NCI-H1092 (cell line): ENCODE data around the gene SYVN1.
"Not testable (repeated sequence)": the region's sequence is repeated elsewhere in the genome, so short reads cannot be mapped to it uniquely, and the experiment has no call there.

ENCODE experiments used
- DNase-seq: peaks from one replicate; lab custom pipeline; 2025; lab: John Stamatoyannopoulos, UW

The SYVN1 gene

DNA sequence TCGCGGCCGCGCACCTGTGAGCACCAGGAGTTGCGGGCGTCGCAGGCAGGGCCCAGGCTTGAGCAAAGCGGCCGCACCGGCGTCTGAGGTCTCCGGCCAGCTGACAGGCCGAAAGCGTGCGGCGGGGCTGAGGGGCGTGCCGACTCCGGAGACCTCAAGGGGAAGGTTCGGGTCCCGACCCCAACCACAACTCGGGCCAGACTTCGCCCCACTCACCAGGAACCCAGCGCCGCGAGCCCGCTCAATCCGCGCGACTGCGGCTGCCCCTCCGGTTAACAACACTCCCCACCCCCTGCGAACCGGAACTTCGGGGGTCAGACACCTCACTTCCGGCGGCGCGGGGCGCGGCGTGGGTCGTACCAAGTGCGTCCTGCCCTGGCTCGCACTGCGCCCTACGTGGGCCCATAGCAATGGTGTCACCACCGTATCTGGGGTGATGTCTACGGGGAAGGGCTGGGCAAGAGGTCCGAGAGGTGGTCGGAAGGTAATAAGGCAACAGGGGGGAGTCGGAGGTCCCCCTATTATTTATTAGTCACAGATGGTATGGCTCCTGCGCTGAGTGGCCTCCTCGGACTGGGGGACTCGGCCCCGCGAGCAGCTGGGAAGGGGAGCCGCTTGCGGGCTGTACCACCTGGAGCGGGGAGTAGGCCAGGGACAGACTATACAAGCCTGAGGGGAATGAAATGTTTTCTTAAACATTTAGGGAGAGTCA lies at the start of gene SYVN1:
Gene SYVN1, minus strand, starts transcription at position 280 of the 712 bp plus-strand sequence. CDS start 918 bp downstream, outside the sequence.
- peak; percentile 93 for DNase-seq

GRCh38 chr11:65183201-65183891 lies 49.0 kb upstream of the SYVN1 start:
- DNase-seq = no peak

DNA sequence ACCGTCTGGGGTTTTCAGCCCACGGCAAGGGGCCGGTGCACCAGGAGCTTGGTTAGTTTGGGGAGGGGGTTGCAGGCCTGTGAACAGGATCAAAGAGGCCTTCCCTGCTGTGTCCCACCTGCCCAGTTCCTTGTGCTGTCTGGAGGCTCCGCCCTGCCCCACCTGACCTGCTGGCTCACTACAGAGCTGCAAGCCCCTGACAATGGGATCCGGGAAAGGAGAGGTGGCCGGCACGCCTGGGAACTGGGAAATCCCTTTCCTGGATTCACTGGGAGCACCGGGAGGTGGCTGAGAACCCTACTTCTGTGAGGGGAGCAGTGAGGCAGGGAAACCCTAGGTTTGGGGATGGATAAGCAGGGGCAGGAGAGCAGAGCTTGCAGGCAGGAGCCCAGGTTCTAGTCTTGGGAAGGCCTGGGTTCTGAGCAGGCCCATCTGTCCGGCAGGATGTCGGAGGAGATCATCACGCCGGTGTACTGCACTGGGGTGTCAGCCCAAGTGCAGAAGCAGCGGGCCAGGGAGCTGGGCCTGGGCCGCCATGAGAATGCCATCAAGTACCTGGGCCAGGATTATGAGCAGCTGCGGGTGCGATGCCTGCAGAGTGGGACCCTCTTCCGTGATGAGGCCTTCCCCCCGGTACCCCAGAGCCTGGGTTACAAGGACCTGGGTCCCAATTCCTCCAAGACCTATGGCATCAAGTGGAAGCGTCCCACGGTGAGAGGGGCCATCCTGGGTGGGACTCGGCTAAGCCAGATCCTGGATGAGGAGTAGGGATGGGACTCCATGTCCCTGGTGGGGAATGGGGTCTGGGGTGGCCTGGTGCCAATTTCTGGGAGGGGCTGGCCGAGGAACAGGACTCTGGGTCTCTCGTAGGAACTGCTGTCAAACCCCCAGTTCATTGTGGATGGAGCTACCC lies 48.2 kb upstream of the SYVN1 start:
- no peak for DNase-seq

GRCh38 chr11:65181569-65182257 lies 47.4 kb upstream of the SYVN1 start, which contains the start of gene CAPN1:
Gene CAPN1, plus strand, starts transcription at chr11:65181928. Its CDS starts 774 bp downstream, at chr11:65182702.
- peak; percentile 23 for DNase-seq

GRCh38 chr11:65180877-65181568 lies 46.7 kb upstream of the SYVN1 start:
- peak; percentile 36 for DNase-seq

DNA sequence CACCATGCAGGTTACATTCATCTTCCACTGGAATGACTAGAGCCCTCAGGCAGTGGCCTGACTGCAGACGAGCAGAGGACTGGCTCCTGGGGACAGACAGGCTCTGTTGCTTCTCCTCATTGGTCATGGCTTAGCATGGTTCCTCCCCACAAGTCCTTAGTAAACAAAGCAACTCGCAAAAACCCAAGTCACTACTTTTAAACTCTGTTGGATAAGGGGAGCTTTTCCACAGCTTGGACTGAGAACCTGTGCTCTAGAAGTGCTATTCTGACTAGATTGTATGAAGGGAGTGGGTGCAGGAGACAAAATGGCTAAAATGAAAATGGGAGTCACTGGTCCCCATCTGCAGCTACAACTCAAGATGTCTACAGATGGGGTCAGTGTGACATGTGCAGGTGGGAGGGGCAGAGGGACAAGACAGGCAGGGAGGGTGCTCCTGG lies 40.3 kb upstream of the SYVN1 start:
- DNase-seq = not testable (repeated sequence)

DNA sequence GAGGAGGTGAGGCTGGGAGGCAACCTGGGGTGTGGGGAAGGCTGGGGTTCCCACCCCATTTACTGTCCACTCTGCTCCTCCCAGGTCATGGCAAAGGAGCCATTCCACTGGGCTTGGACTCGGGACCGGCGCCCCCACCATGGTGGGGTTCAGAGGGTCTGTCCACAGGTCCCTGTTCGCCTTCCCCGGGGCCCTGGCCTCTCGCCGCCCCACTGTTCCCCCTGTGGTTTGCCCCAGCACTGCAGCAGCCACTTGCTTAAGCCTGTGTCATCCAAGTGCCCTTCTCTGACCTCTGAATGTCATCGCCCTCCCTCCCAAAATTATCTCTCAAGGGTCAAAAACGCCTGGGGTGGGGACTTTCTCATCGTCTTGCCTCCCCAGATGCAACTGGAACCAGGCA lies 38.3 kb upstream of the SYVN1 start:
- no peak for DNase-seq

- DNase-seq = no peak
Observed at GRCh38 chr11:65170058-65170534, 35.8 kb upstream of the SYVN1 start, which contains the start of gene SPDYC. Gene SPDYC, plus strand, starts transcription at chr11:65170233. Its CDS starts 1,125 bp downstream, at chr11:65171358.

DNA sequence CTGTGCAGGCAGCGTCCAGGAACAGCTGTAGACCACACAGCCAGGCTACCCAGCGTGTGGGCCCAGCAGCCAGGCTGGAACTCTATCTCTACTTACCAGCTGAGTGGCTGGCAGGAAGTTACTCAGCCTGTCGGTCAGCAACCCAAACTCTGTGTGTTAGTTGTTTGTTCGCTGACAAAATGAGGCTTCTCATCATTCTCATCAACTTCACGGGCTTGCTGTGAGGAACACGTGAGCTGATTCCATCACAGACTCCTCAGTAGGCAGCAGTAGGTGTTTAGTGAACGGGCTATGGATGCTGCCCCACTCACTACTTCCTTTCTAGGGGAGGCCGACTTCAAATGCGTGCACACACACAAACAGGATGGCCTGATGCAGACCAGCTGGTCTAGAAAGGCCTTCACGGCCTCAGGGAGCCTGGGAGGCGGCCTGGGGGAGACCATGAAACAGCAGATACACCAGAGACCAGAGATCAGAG lies 34.9 kb upstream of the SYVN1 start:
- no peak for DNase-seq

DNA sequence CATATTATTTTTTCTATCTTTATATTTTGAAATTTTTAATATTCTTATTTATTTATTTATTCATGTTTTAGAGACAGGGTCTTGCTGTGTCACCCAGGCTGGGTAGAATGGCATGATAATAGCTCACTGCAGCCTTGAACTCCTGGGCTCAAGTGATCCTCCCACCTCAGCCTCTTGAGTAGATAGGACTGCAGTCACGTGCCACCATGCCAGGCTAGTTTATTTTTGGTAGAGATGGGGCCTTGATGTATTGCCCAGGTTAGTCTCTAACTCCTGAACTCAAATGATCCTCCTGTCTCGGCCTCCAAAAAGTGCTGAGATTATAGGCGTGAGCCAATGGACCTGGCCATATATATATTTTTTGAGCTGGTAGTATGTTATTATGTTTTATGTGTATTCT lies 33.3 kb upstream of the SYVN1 start:
- no peak for DNase-seq

GRCh38 chr11:65166893-65167292 lies 32.6 kb upstream of the SYVN1 start:
- no peak for DNase-seq

- no peak for DNase-seq
Observed at GRCh38 chr11:65165410-65166317, 31.3 kb upstream of the SYVN1 start.

DNA sequence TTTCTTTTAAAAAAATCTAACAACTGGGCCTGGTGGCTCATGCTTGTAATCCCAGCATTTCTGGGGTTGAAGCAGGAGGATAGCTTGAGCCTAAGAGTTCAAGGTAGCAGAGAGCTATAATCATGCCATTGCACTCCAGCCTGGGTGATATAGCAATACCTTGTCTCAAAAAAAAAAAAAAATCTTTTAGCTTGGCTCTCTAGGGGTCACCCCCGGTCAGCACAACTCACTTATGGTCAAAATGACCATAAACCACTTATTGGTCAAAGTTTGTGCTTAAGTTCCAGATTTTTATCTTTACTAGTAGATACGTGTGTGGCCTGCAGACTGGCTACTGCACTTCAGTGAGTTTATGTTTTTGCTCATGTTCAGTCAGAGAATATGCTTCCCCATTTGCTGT lies 29.4 kb upstream of the SYVN1 start:
- DNase-seq = no peak

GRCh38 chr11:65160643-65161042 lies 26.3 kb upstream of the SYVN1 start:
- DNase-seq = no peak

DNA sequence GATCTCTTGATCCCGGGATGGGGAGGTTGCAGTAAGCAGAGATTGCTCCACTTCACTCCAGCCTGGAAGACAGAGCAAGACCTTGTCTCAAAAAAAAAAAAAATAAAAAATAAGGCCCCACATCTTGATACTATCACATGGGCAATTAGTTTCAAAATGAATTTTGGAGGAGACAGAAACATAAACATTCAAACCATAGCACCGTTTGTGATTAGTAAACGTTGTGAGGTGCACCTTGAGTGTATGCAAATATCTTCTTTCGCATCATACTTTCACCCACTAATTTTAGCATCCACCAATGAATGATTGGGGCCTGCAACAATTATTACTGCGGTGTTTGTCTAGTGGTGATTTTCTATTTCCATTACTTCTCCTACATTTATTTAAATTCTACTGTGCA lies 24.7 kb upstream of the SYVN1 start:
- no peak for DNase-seq

- no peak for DNase-seq
Observed at GRCh38 chr11:65157336-65157735, 23.0 kb upstream of the SYVN1 start.

DNA sequence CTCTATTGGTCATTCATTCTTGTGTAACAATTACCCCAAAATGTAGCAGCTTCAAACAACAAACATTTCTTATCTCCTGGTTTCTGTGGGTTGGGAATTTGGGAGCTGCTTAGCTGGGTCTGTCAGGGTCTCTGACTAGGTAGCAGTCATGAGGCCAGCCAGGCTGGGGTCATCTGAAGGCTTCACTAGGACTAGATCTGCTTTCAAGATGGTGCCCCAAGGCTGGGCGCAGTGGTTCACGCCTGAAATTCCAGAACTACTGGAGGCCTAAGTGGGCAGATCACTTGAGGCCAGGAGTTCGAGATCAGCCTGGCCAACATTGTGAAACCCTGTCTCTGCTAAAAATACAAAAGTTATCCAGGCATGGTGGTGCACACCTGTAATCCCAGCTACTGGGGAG lies 22.6 kb upstream of the SYVN1 start:
- DNase-seq = no peak

DNA sequence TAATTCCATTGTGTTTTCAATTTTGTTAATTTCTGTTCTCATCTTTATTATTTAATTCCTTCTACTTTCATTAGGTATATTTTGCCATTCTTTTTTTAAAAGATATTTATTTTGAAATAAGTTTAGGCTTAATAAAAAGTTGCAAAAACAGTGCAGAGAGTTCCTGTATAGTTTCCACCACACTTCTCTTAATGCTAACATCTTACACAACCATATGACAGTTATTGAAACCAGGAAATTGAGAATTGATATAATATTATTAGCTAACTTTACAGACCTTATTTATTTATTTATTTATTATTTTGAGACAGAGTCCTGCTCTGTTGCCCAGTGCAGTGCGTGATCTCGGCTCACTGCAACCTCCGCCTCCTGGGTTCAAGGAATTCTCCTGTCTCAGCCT lies 21.9 kb upstream of the SYVN1 start:
- no peak for DNase-seq

GRCh38 chr11:65152122-65152521 lies 17.8 kb upstream of the SYVN1 start:
- DNase-seq = no peak
